HL-60/S4 treated with retinoic acid at 250 ng/mL for 4 days and 3 days (cell line): ENCODE measurements around the gene AOX1.
"Not testable (repeated sequence)": the region's sequence is repeated elsewhere in the genome, so short reads cannot be mapped to it uniquely, and the experiment has no call there.

Experiments
- in situ Hi-C: fragments of 300-500 bp; cut with MboI; formaldehyde crosslinking; loops from 2 replicates; pipeline ENCODE4 v1.7.0; 2022; ENCODE audit warnings: low sequenced_read_pairs

The AOX1 gene

GRCh38 chr2:200600549-200601225, 14.9 kb downstream of the AOX1 start:
- in situ Hi-C loops: no loop called here

DNA sequence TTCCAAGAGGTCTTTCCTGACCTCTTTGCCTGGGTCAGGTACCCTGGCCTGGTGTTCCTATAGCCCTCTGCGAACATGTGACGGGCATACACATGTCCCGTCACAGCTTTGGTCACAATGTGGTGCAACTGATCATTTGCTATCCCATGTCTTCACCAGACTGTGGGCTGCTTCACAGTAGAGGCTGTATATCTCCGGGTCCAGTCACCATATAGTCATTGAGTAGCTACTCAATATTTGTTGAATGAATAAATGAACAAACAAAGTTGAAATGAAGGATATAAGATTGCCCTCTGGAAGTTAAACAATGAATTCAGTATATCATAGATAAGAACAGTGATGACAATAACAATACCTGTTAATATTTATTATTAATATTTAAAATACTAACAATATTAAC, 16.8 kb downstream of the AOX1 start:
- in situ Hi-C loops: no loop called here

DNA sequence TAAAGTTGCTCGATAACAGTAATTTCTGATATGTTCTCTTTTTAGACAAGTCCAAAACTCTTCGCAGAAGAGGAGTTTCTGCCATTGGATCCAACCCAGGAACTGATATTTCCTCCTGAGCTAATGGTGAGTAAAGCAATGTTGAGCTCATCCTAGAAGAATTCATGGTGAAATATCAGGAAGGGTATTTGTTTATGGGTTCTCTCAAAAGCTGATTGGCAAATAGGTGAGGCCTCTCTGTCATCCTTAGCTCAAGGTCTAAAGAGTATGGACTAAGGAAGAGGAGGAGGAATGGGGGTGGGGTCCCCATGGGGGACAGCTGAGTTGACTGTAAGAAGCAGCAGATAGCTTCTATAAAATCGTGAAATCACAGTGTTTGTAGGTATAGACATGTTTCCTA, 18.2 kb downstream of the AOX1 start:
- in situ Hi-C loops: no loop called here

DNA sequence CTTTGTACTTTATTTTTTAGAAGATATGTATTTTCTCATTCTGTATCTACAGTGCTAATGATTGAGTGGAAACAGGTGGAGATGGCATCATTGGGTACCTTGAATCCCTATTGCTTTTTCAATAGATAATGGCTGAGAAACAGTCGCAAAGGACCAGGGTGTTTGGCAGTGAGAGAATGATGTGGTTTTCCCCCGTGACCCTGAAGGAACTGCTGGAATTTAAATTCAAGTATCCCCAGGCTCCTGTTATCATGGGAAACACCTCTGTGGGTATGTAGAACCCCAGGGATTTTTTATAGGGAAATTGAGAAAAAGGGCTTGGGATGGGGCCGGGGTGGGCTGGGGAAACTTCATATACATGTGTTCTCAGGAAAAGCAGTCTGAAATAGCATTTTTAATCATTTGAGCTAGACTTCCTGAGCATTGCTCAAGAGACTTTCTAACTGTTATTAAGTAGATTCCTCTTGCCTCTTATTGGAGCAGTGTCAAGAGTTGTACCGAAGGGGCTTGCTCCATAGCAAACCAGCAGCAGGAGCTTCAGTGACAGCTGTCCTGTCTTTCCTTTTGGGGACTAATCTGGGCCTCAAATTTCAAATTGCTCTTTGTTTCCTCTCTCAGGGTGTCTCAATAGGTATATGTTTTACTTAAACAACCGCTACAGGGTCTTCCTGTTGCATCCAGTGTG, 18.9 kb downstream of the AOX1 start:
- in situ Hi-C loops: no loop called here

GRCh38 chr2:200608341-200609027, 22.7 kb downstream of the AOX1 start:
- in situ Hi-C loops: no loop called here

GRCh38 chr2:200609028-200609614, 23.3 kb downstream of the AOX1 start:
- in situ Hi-C loops: no loop called here

DNA sequence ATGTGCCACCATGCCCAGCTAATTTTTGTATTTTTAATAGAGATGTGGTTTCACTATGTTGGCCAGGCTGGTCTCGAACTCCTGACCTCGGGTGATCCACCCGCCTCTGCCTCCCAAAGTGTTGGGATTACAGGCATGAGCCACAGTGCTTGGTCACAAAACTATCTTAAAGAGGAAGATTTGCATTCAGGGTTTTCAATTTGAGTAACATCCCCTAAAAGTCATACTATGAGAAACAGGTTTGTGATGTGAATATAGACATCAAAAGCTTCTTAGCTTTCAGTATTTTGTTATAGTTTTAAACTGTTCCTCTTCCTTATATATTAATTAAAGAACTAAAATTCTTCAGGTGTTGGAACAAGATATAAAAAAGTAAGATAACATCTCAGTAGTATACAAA, 24.4 kb downstream of the AOX1 start:
- in situ Hi-C loops: not testable (repeated sequence)

DNA sequence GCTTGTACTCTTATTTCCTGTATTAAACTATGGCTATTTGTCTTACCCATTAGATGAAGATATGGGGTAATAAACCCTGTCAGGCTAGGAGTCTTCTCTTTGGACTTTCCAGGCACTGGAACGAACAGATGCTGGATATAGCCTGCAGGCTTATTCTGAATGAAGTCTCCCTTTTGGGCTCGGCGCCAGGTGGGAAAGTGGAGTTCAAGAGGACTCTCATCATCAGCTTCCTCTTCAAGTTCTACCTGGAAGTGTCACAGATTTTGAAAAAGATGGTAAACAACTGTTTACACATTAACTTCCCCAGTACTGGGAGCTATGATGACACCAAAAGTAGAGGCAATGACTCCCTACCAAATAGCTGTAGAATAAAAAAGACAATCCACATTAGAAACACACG, 27.9 kb downstream of the AOX1 start:
- in situ Hi-C loops: no loop called here

- in situ Hi-C loops: no loop called here
Measured at GRCh38 chr2:200614249-200614648, 28.4 kb downstream of the AOX1 start.

- in situ Hi-C loops: no loop called here
Measured at GRCh38 chr2:200615247-200615646, 29.4 kb downstream of the AOX1 start.

GRCh38 chr2:200616193-200616592, 30.4 kb downstream of the AOX1 start:
- in situ Hi-C loops: no loop called here

GRCh38 chr2:200616656-200617055, 30.8 kb downstream of the AOX1 start:
- in situ Hi-C loops: no loop called here

DNA sequence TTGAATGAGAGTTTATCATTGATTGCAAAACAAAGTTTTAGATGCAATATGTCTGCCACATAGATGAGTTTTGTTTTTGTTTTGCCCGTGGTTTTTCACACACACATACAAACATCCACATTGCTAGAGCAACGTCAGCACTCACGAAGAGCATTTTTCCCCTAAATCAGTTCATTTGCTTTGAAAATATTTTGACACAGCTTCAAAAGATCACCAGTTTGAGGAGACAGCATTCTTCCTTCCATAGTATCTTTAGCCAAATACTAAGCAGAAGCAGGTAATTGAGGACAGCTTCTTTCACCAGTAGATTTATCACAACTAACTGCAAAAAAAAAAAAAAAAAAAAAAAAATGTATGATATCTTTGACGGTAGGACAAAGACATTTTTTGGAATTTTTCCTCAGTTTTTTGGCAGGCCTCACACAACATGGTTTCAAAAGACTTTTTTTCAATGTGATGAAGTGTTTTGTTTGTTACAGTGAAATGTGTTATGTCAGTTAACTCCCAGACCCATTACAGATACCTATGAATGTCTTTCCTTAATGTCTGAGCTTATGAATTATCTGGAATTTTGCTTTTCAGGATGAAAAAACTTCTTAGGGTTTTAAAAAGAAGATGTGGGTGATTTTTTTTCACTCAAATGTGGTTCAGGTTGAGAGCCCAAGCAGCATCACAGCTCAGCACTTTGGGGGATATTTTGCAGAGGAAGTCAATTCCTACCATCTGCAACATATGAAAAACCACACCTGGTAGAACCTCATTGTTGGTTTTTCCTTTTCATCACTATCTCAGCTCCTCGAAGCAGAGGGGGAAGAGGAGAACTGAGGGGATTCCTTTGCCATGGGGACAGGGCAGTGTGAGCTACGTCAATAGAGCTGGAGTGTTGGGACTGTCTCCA, 31.6 kb downstream of the AOX1 start:
- in situ Hi-C loops: no loop called here

GRCh38 chr2:200618054-200618419, 32.2 kb downstream of the AOX1 start:
- in situ Hi-C loops: no loop called here

DNA sequence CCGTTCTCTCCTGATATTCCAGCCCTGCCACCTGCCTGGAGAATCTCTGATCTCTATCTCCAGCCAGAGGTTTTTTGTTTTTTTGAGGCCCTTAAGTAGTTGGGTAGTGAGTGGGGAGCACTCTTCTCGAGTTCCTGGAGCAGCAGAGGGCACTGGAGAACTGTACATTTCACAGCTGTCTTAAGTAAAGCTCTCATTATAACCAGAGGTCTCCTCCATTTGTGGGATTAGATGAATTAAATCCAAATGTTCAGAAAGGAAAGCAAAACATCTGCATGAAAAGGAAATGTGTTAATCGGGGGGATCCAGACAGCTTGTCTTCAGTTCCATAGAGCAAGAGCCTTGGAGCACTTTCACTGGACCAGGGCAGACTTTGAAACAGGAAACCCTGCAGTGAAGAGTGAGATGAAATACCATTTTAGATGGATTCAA, 32.8 kb downstream of the AOX1 start:
- in situ Hi-C loops: no loop called here

GRCh38 chr2:200619279-200619678, 33.5 kb downstream of the AOX1 start:
- in situ Hi-C loops: no loop called here

DNA sequence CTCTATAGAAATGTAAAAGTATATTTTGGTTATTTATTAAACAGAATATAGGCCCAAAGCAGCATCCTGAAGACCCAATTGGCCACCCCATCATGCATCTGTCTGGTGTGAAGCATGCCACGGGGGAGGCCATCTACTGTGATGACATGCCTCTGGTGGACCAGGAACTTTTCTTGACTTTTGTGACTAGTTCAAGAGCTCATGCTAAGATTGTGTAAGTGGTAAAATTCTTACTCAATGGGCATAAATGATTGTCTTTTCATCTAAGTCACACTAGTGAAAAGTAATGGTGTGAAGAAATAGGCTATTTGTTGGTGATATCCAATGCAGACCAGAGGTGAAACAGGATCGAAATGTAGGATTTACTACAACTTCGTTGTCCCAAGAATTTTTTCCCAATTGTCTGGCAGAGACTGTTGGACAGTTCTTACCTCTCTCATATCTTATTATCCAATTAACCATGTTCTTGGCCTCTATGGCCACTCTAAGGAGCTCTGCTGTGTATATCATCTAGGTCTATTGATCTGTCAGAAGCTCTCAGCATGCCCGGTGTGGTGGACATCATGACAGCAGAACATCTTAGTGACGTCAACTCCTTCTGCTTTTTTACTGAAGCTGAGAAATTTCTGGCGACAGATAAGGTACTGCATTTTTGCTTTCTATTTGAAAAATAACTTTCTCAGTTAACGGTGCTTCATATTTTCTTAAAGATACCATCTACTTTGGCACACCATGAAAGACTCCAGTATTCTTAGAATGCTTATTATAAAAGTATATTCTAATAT, 35.0 kb downstream of the AOX1 start:
- in situ Hi-C loops: no loop called here

DNA sequence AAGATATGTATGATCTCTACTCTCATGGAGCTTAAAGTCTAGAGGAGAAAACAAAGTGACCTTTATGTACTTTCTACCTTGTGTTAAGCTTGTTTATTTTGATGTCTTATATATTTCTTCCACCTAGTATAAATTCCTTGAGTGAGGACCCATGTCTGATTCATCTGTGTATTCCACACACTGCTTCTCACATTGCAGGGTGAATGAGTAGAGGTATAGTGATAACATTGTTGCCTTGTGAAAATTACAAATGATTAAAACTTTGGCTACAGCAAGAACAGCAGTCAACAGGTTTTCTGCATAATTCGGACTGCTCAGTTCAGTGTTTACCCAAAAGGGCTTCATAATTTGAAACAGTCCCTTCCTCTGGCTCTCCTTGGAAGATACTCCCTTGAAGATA, 36.3 kb downstream of the AOX1 start:
- in situ Hi-C loops: no loop called here

DNA sequence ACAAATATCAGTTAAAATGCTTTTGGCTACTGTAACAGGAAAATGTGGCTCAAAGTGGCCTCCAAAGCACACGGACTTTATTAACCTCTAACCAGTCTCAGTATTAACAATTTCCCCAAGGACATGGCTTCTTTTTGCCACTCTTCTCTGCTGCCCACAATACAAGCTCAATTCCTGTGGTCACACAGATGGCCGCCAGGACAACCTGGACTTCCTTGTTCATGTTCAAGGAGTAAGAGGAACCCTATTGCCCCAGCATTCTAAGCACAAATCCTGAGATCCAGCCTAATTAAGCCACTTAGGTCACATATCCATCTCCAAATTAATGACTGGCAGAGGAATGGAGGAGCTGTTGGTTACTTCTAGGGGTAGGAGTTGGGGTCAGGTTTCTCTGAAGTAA, 38.2 kb downstream of the AOX1 start:
- in situ Hi-C loops: no loop called here

GRCh38 chr2:200624658-200625057, 38.8 kb downstream of the AOX1 start:
- in situ Hi-C loops: no loop called here
